IgD-negative memory B cell (primary cell): Measurements from ENCODE around the gene ACTMAP. TPM values are rescaled to one million over a fixed set of nuclear protein-coding genes. Genes with fewer than 3 reads are reported as not detected.
"Not testable (repeated sequence)": the region's sequence is repeated elsewhere in the genome, so short reads cannot be mapped to it uniquely, and the experiment has no call there.

Experiments
- H3K27ac Mint-ChIP-seq, 3 donors: one replicate each; pipeline ENCODE4 v1.8.0; 2020 to 2022; ENCODE audit warnings: mild to moderate bottlenecking in 3 of 3, mixed read lengths in 3 of 3, moderate library complexity in 1 of 3
- H3K27me3 Mint-ChIP-seq: one replicate; pipeline ENCODE4 v1.8.0; 2021; ENCODE audit warnings: mixed read lengths
- H3K36me3 Mint-ChIP-seq: one replicate; pipeline ENCODE4 v1.8.0; 2020; ENCODE audit warnings: mild to moderate bottlenecking, mixed read lengths
- H3K4me1 Mint-ChIP-seq, 3 donors: one replicate each; pipeline ENCODE4 v1.8.0; 2020 to 2022; ENCODE audit warnings: mixed read lengths in 3 of 3, mild to moderate bottlenecking in 1 of 3
- H3K4me3 Mint-ChIP-seq, 4 donors: one replicate each; pipeline ENCODE4 v1.8.0; 2020 to 2022; ENCODE audit warnings: mild to moderate bottlenecking in 4 of 4, mixed read lengths in 4 of 4, moderate library complexity in 3 of 4
- H3K9me3 Mint-ChIP-seq, 3 donors: one replicate each; pipeline ENCODE4 v1.8.0; 2020 to 2021; ENCODE audit warnings: mixed read lengths in 3 of 3, mild to moderate bottlenecking in 1 of 3
- polyA plus RNA-seq: library from polyadenylated mRNA; unstranded; fragments of 300-500 nt; fragmentation: Illumina TruSeq; gene quantifications from one replicate; pipeline ENCODE4 v1.2.3, GENCODE V29; 2021

ACTMAP gene
- polyA plus RNA-seq, result 4.9 TPM

DNA sequence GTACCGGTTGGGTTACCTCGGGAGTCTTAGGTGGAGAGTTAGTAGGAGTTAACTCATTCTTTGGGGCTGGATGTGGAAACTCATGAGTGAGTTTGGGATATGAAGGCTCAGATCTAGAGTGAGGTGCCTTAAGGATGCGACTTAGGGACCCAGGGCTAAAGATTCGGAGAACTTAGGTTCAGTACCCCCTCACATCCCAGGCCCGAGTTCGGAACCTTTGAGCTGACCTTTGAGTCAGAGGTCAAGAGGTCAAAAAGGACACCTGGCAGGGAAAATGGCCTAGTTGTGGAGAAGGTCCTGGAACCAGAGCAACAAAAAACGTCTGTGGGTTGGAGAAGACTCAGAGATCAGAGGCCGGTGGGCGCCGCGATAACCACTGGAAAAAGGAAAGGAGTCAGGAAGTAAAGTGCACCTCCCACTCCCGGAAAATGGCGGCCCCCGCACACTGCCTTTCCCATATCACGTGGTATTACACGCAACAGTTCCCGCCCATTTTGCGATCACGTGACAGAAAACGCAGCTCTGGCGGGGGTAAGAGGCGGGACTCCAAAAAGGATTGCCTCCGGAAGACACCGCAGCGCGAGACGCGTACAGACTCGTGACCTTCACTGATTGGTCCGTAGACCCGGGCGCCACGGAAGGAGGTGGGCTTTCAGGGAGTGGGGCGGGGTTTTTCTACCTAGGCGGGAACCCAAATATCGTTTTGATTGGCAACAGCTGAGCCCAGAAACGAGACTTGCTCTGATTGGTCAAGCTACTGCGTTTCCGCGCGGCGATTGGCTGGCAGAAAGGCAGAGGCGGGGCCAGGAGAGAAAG is at the start of gene ACTMAP:
Gene ACTMAP, minus strand, starts transcription at position 420 of the 816 bp plus-strand sequence. CDS start 674 bp downstream, outside the sequence.
- Mint-ChIP-seq H3K4me1 (peaks cover 25 to 27% (median 25%) of the 10 kb centered on the region in 3 donors), H3K4me3 (peak within 1 kb of the TSS; percentile 96 to 99 (median 98)), H3K36me3 (peaks cover 3% of the 10 kb centered on the region), H3K27ac (peak within 1 kb of the TSS; percentile 92 to 99 (median 98)), H3K9me3 (no peaks in the 10 kb centered on the region), H3K27me3 (no peaks in the 10 kb centered on the region)

DNA sequence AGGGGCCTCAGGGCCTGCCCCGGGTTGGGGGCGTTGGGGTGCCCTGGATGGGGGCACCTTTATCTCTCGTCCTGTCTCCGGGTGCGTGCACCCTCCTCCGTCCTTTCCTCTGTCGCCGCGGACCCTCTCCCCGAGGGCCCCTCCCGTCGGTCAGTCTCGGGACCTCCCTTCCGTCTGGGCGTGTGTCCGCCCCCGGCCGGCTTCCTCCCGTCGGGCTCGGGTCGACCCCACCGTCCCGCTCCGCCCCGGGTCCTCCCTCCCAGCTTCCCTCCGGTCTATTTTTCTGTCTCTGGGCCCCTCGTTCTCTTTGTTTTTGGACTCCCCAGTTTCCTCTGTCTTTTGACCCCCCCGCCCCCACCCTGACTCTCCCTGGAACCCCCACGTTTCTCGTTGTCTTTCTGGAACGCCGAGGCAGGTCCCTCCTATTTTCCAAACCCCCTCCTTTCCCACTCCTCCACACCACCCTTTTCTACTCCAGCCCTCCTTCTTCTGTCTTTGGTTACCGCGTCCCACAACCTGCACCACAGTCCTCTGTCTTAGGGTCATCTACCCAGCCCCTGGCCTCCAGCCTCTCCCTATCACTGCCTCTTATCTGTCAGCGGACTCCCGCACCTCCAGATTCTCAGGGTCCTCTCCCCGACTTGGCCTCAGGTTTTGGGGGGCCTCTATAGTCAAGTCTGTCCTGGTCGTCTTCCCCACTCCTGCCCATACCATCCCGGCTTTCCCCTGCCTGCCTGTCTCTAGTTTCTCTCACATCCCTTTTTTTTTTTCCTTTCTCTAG is 49.5 kb upstream of the ACTMAP start:
- Mint-ChIP-seq H3K9me3 (no peaks in the 10 kb centered on the region), H3K27me3 (no peaks in the 10 kb centered on the region), H3K36me3 (peaks cover 11% of the 10 kb centered on the region), H3K4me3 (peak overlapping the region; percentile 88 to 97 (median 94)), H3K27ac (peak overlapping the region; percentile 83 to 95 (median 86)), H3K4me1 (peaks cover 24 to 55% (median 41%) of the 10 kb centered on the region in 3 donors)

- H3K4me1 Mint-ChIP-seq, result peaks cover 19 to 47% (median 33%) of the 10 kb centered on the region in 3 donors
- H3K9me3 Mint-ChIP-seq, result no peaks in the 10 kb centered on the region
These were observed 48.6 kb upstream of the ACTMAP start, which contains the start of gene EGLN2 for GRCh38 chr19:40798683-40799557. EGLN2 (plus strand) TSS chr19:40799191; CDS start chr19:40800573, 1,382 bp downstream.

DNA sequence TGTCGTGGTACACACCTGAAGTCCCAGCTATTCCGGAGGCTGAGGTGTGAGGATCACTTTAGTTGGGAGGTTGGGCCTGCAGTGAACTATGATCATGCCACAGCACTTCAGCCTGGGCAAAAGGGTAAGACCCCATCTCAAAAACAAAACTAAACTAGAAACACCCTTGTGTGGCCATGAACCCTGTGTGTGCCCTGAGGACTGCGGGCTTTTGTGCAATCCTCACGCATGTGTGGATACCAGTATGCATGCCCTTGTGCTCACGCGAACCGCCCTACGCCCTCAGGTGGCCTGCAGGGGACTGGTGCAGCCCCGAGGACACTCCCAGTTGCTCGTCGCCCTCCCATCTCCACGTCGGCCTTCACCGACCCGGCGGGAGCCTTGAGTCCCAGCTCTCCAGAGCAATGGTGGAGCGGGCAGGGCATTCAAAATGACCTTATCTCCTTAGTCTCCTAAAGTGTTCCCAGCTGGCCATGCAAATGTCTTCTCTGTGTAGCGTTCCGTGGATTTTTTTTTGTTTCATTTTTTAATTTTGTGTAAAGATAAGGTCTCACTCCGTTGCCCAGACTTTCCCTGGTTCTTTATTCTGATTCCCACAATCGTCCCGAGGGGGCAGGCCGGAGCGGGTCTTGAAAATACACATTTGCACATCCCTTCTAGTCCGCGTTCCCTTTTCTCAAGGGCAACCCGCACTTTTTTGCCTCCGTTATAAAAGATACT is 47.8 kb upstream of the ACTMAP start:
- peaks cover 15 to 39% (median 26%) of the 10 kb centered on the region in 3 donors for H3K4me1 Mint-ChIP-seq

More at GRCh38 chr19:40798683-40799557, 48.6 kb upstream of the ACTMAP start, which contains the start of gene EGLN2:
- Mint-ChIP-seq H3K36me3 (peaks cover 8% of the 10 kb centered on the region), H3K27me3 (no peaks in the 10 kb centered on the region), H3K27ac (peak within 1 kb of the TSS; percentile 97 to 100 (median 99)), H3K4me3 (peak within 1 kb of the TSS; percentile 93 to 100 (median 98))

DNA sequence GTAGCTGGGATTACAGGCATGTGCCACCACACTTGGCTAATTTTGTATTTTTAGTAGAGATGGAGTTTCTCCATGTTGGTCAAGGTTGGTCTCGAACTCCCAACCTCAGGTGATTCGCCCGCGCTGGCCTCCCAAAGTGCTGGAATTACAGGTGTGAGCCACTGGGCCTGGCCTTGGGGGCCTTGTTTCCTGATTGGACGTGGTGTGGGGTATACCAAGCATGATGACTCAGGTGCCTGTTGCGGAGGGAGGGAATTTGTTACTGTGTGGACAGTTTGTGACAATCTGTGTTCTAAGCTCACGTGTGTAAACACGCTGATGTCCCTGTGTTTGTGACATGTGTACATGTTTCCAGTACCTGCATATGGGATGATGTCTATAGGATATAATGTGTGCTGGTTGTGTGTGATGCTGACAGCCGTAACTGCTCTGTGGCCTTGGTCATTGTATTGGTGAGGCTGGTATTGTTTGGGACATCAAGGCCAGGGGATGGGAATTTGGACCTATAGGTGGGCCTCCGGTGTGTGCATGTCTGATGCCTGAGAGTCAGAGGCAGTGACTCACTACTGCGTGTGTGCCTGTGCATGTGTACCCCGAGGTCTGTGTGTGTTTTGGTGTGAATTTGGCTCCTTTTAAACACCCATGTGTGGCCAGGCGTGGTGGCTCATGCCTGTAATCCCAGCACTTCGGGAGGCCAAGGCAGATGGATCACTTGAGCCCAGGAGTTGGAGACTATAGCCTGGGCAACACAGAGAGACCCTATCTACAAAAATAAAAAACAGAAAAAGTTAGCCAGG is 47.1 kb upstream of the ACTMAP start:
- Mint-ChIP-seq H3K36me3 (peaks cover 10% of the 10 kb centered on the region), H3K4me1 (peaks cover 10 to 32% (median 20%) of the 10 kb centered on the region in 3 donors), H3K9me3 (no peaks in the 10 kb centered on the region), H3K4me3 (peak overlapping the region; percentile 89 to 99 (median 96)), H3K27me3 (no peaks in the 10 kb centered on the region), H3K27ac (peak overlapping the region; percentile 97 to 100 (median 99))

More for the DNA sequence above, 47.8 kb upstream of the ACTMAP start:
- H3K9me3 Mint-ChIP-seq, result no peaks in the 10 kb centered on the region
- H3K27ac Mint-ChIP-seq, result peak overlapping the region; percentile 97 to 100 (median 99)
- H3K27me3 Mint-ChIP-seq, result no peaks in the 10 kb centered on the region
- peak overlapping the region; percentile 93 to 100 (median 98) for H3K4me3 Mint-ChIP-seq
- H3K36me3 Mint-ChIP-seq, result peaks cover 9% of the 10 kb centered on the region

GRCh38 chr19:40791996-40792395 is 41.7 kb upstream of the ACTMAP start:
- no peaks in the 10 kb centered on the region for H3K9me3 Mint-ChIP-seq
- peak overlapping the region in 2 of 3 donors; percentile 14 to 36 for H3K27ac Mint-ChIP-seq
- H3K36me3 Mint-ChIP-seq, result peaks cover 3% of the 10 kb centered on the region
- H3K4me1 Mint-ChIP-seq, result peaks cover 6 to 14% (median 13%) of the 10 kb centered on the region in 3 donors
- H3K27me3 Mint-ChIP-seq, result no peaks in the 10 kb centered on the region
- H3K4me3 Mint-ChIP-seq, result peak overlapping the region in 2 of 4 donors; percentile 4 to 5

DNA sequence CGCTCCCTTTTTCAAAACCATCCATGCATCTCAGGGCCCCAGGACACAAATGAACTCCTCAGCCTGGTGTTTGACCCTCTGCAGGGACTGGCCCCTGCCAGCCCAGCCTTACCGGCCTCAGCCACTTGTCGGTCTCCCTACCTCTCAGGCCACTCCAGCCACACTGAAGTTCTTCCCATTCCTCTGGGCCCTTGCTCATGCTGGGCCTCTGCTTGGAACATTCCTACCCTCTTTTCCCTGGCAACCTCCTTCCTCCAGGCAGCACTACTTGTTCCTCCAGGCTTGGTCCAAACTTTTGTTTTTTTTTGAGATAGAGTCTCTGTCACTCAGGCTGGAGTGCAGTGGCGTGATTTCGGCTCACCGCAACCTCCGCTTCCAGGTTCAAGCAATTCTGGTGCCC is 41.1 kb upstream of the ACTMAP start:
- H3K9me3 Mint-ChIP-seq, result no peaks in the 10 kb centered on the region
- H3K27me3 Mint-ChIP-seq, result no peaks in the 10 kb centered on the region
- H3K27ac Mint-ChIP-seq, result peak overlapping the region in 2 of 3 donors; percentile 54 to 70
- peak overlapping the region in 1 of 4 donors; percentile 17 for H3K4me3 Mint-ChIP-seq
- peaks cover 6 to 13% (median 11%) of the 10 kb centered on the region in 3 donors for H3K4me1 Mint-ChIP-seq
- peaks cover 3% of the 10 kb centered on the region for H3K36me3 Mint-ChIP-seq

GRCh38 chr19:40786060-40787037 is 36.1 kb upstream of the ACTMAP start:
- Mint-ChIP-seq H3K9me3 (no peaks in the 10 kb centered on the region), H3K27me3 (no peaks in the 10 kb centered on the region), H3K4me1 (peaks cover 0 to 9% (median 8%) of the 10 kb centered on the region in 3 donors), H3K36me3 (peaks cover 5% of the 10 kb centered on the region), H3K27ac (peak overlapping the region in 1 of 3 donors; percentile 59), H3K4me3 (peak overlapping the region in 1 of 4 donors; percentile 54)

GRCh38 chr19:40785526-40785925 is 35.2 kb upstream of the ACTMAP start:
- H3K4me1 Mint-ChIP-seq, result peaks cover 3 to 12% (median 11%) of the 10 kb centered on the region in 3 donors
- peak overlapping the region in 1 of 3 donors; percentile 18 for H3K27ac Mint-ChIP-seq
- no peaks in the 10 kb centered on the region for H3K9me3 Mint-ChIP-seq
- no peaks in the 10 kb centered on the region for H3K27me3 Mint-ChIP-seq
- peaks cover 6% of the 10 kb centered on the region for H3K36me3 Mint-ChIP-seq
- H3K4me3 Mint-ChIP-seq, result peak overlapping the region in 1 of 4 donors; percentile 54

DNA sequence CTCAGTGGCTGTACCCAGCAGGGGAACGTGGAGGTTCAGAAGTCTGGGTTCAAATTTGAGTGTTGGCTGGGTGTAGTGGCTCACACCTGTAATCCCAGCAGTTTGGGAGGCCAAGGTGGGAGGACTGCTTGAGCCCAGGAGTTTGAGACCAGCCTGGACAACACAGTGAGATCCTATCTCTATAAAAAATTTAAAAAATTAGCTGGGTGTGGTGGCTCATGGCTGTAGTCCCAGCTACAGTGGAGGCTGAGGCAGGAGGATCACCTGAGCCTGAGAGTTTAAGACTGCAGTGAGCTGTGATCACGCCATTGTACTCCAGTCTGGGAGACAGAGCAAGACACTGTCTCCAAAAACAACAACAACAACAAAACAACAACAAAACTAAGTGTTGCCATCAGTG is 33.9 kb upstream of the ACTMAP start:
- H3K27ac Mint-ChIP-seq, H3K27me3 Mint-ChIP-seq, H3K4me3 Mint-ChIP-seq, H3K9me3 Mint-ChIP-seq, H3K36me3 Mint-ChIP-seq: not testable (repeated sequence)
- H3K4me1 Mint-ChIP-seq, result peaks cover 7 to 20% (median 14%) of the 10 kb centered on the region in 3 donors

- H3K4me1 Mint-ChIP-seq, result peaks cover 9 to 23% (median 16%) of the 10 kb centered on the region in 3 donors
- no peaks in the 10 kb centered on the region for H3K9me3 Mint-ChIP-seq
- H3K36me3 Mint-ChIP-seq, result peaks cover 8% of the 10 kb centered on the region
- H3K27me3 Mint-ChIP-seq, result no peaks in the 10 kb centered on the region
- peak overlapping the region in 1 of 4 donors; percentile 33 for H3K4me3 Mint-ChIP-seq
- H3K27ac Mint-ChIP-seq, result no peak overlapping the region
These were observed 33.4 kb upstream of the ACTMAP start for GRCh38 chr19:40783711-40784110.

DNA sequence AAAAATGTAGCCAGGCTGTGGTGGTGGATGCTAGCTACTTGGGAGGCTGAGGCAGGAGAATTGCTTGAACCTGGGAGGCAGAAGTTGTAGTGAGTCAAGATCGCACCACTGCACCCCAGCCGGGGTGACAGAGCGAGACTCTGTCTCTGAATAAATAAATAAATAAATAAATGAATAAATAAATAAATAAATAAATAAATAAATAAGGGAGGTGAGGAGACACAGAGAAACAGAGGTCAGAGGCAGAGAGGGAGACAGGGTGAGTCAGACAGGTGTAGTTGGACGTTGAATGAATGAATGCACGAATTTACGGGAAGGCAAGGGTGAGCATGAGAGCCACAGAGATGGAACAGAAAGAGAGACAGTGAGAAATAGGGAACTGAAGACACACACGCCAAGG is 30.9 kb upstream of the ACTMAP start:
- Mint-ChIP-seq H3K4me3 (peak overlapping the region in 1 of 4 donors; percentile 72), H3K36me3 (peaks cover 9% of the 10 kb centered on the region), H3K9me3 (no peaks in the 10 kb centered on the region), H3K27me3 (no peaks in the 10 kb centered on the region), H3K4me1 (peaks cover 23 to 34% (median 25%) of the 10 kb centered on the region in 3 donors), H3K27ac (peak overlapping the region in 1 of 3 donors; percentile 61)
